ENCODE measurements around the gene ZNF91.
"Not testable (repeated sequence)": the region's sequence is repeated elsewhere in the genome, so short reads cannot be mapped to it uniquely, and the experiment has no call there.

The ZNF91 gene

GRCh38 chr19:23345838-23346237 is 49.4 kb downstream of the ZNF91 start:
- POLR2A ChIA-PET, result no interaction called here
- CTCF ChIA-PET, result no interaction called here
- no peak for DNase-seq (ENCODE audit: extremely low spot score)
- no peak for TF ChIP-seq CTCF (IDR thresholded peaks at IDR 0.05; ENCODE audit: control extremely low read depth, extremely low read depth, low read depth, missing control alignments)

- CTCF ChIA-PET, result no interaction called here
- no peak for DNase-seq (ENCODE audit: extremely low spot score)
- POLR2A ChIA-PET, result no interaction called here
Measured at GRCh38 chr19:23343434-23344010, 51.7 kb downstream of the ZNF91 start.

GRCh38 chr19:23328211-23328610 is 67.1 kb downstream of the ZNF91 start:
- ChIA-PET CTCF (no interaction called here), POLR2A (no interaction called here)
- no peak for DNase-seq (ENCODE audit: extremely low spot score)
- no peak for TF ChIP-seq CTCF (IDR thresholded peaks at IDR 0.05; ENCODE audit: control extremely low read depth, extremely low read depth, low read depth, missing control alignments)

More at GRCh38 chr19:23343434-23344010, 51.7 kb downstream of the ZNF91 start:
- no peak for TF ChIP-seq CTCF (IDR thresholded peaks at IDR 0.05; ENCODE audit: control extremely low read depth, extremely low read depth, low read depth, missing control alignments)

GRCh38 chr19:23321953-23322549 is 73.2 kb downstream of the ZNF91 start:
- ChIA-PET POLR2A (no interaction called here), CTCF (no interaction called here)
- no peak for DNase-seq (ENCODE audit: extremely low spot score)
- TF ChIP-seq CTCF (IDR thresholded peaks at IDR 0.05; ENCODE audit: control extremely low read depth, extremely low read depth, low read depth, missing control alignments), result no peak

- POLR2A ChIA-PET; CTCF ChIA-PET; DNase-seq (ENCODE audit: extremely low spot score): not testable (repeated sequence)
Measured at GRCh38 chr19:23321403-23321802, 73.9 kb downstream of the ZNF91 start.

GRCh38 chr19:23319571-23319970 is 75.7 kb downstream of the ZNF91 start:
- DNase-seq (ENCODE audit: extremely low spot score); POLR2A ChIA-PET; CTCF ChIA-PET: not testable (repeated sequence)

GRCh38 chr19:23318941-23319340 is 76.3 kb downstream of the ZNF91 start:
- CTCF ChIA-PET; DNase-seq (ENCODE audit: extremely low spot score); POLR2A ChIA-PET: not testable (repeated sequence)

GRCh38 chr19:23318143-23318542 is 77.1 kb downstream of the ZNF91 start:
- POLR2A ChIA-PET, result no interaction called here
- TF ChIP-seq CTCF (IDR thresholded peaks at IDR 0.05; ENCODE audit: control extremely low read depth, extremely low read depth, low read depth, missing control alignments), result no peak
- CTCF ChIA-PET, result no interaction called here
- DNase-seq (ENCODE audit: extremely low spot score), result no peak
